Nucleus accumbens (tissue), 56 donors: Measurements from ENCODE around the gene PHKG2.
"Not testable (repeated sequence)": the region's sequence is repeated elsewhere in the genome, so short reads cannot be mapped to it uniquely, and the experiment has no call there.

ENCODE experiments used
- DNase-seq, 56 donors: peaks; one replicate each; lab custom pipeline; 2025; lab: John Stamatoyannopoulos, UW

PHKG2 gene, protein sequence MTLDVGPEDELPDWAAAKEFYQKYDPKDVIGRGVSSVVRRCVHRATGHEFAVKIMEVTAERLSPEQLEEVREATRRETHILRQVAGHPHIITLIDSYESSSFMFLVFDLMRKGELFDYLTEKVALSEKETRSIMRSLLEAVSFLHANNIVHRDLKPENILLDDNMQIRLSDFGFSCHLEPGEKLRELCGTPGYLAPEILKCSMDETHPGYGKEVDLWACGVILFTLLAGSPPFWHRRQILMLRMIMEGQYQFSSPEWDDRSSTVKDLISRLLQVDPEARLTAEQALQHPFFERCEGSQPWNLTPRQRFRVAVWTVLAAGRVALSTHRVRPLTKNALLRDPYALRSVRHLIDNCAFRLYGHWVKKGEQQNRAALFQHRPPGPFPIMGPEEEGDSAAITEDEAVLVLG

DNA sequence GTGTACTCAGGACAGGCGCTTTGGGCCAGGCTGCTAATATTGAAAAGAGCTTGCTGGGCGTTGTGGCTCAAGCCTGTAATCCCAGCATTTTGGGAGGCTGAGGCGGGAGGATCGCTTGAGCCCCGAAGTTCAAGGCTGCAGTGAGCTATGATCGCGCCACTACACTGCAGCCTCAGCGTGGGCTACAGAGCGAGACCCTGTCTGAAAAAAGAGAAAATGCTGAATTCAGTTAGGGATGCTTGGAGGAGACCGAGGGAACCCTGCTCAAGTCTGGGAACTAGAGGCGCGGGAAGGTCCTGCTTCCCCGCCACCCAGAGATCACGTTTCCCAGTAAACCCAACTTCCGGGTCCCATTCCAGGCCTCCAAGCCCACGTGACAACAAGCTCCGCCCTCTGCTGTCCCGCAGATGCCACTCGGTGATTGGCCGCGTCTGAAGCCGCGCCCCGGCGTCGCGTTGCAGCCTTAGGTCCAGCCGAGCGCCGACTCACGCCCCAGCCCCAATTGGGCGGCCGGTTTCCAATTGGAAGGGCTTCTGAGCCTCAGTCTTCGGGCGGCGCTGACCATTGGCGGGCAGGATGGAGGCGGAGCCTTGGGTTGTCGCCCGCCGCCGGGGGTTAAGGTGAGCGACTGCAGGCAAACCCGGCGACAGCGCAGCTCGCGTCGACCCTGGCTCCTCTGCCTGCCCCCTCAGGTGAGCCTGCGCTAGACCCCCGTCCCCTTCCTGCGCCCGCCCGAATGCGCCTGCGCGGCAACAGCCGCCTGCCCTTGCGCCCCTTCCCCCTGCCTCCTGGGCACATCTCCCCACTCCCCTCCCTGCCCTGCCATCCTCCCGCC is at the start of gene PHKG2:
TSS of gene PHKG2 (plus strand) at position 627 of the 835 bp plus-strand sequence. CDS start 396 bp downstream, outside the sequence.
- DNase-seq: peak; percentile 86 to 99 (median 98)

DNA sequence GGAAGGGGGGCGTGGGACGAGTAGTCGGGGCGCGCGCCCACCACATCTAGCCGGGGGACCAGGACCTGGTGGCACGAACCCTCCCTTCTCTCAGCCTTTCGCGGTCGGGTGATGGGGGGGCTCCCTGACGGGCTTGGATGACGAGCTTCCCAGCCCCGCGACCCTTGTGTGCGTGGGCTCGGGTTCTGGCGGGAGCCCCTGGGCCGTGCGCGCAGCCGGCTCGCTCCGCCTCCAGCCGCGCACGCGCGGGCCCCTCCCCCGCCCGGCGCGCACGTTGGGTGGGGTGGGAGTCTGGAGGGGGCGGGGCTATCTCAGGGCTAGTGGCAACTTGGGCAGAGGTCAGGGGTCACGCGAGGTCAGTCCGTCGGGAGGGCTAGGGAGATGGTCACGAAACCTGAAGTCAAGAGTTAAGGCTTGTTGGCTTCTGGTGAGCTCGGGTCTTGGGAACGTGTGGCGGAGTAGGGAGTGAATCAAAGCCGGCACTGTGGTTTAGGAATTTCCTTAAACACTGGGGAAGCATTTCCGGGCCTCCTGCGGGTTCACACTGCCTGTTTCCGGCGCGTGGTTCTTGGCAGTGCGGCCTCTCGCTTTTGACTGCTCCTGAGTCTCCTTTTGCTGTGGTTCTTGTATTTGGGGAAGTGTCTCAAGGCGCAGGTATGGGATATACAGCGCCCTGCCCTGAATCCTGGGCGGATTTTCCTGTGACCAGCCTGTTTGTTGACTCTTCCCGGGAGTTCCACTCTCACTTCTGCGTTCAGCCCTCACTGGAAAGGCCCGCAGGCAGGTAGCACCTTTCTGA is 49.2 kb upstream of the PHKG2 start, which contains the start of gene SRCAP:
TSS of gene SRCAP (plus strand) at position 356 of the 799 bp plus-strand sequence. CDS start 1,654 bp downstream, outside the sequence.
- DNase-seq: peak in 55 of 56 donors; percentile 32 to 90 (median 74)

DNA sequence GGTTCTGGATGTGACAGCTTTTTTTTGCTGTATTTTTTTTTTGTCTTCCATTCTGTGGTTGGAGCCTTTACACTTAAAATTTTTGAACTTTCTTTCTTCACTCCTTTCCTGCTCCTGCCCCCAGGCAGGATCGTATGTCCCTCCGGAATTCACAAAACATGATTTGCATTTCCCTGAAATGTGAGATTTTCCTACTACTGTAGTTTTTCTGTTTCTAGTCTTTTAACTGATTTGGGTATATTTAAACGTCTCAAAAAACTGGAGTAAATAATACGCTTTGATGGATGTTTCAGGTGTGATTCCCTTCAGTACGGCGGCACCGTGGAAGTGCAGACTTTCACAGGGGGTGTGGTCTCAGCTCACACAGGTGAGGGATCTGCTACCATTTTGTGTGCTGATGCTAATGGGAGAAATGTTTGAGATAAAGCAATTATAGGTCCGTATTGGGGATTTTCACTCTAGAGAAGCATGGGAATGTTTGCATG is 48.6 kb upstream of the PHKG2 start:
- DNase-seq: no peak

DNA sequence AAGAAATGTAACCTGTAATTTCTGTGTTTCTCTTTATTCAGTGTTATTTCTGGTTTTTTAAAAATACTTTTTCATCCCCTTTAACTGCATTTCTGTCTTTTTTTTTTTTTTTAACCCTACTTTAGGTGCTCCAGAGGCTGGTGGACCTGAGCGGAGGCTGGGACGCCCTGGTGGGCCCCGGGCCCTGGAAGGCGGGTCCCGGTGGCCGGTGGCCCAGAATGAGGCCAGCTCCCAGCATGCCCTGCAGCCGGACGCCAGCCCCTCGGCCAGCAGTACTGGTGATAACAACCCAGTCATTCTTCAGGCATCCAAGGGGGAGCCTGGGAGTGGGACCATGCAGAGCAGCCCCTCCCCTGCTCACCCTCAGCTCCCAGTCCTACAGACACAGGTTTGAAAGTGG is 47.7 kb upstream of the PHKG2 start:
- DNase-seq: peak in 3 of 56 donors; percentile 8 to 23 (median 16)

DNA sequence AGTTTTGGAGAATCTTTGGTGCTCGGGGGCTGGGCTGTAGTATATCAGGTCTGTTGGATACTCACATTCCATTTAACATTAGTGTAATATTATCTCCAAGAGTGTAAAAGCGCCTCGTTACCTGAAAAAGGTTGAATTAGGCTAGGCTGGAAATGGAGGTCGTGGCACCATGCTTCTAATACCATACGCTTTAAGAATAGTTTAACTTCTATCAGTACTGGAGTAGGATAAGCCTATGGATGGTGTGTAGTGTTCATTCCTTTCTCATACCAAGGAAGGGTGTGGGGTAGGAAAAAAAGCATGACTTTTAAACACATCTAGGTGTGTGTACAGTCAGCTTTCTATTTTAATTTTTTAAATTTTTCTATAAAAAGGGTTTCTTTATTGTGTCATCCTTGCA is 47.3 kb upstream of the PHKG2 start:
- DNase-seq: no peak

DNA sequence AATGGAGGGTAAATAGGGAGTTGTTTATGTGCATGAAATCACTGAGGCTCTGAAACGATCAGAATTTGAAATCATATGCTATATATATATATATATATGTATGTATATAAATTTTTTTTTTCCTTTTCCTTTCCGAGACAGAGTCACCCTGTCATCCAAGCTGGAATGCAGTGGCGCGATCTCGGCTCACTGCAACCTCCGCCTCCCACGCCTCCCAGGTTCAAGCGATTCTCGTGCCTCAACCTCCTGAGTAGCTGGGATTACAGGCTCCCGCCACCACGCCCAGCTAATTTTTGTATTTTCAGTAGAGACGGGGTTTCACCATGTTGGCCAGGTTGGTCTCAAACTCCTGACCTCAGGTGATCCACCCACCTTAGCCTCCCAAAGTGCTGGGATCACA is 45.2 kb upstream of the PHKG2 start:
- DNase-seq: not testable (repeated sequence)

DNA sequence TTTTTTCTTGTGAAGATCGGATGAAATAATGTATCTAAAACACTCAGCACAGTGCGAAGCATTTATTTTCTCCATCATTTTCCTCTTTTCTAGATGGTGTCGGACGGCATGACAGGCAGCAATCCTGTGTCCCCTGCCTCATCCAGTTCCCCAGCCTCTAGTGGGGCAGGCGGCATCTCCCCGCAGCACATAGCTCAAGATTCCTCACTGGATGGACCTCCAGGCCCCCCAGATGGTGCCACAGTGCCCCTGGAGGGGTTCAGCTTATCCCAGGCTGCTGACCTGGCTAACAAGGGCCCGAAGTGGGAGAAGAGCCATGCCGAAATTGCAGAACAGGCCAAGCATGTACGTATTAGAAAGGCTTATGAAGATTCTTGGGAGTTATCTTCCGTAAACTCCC is 44.3 kb upstream of the PHKG2 start:
- no peak for DNase-seq

DNA sequence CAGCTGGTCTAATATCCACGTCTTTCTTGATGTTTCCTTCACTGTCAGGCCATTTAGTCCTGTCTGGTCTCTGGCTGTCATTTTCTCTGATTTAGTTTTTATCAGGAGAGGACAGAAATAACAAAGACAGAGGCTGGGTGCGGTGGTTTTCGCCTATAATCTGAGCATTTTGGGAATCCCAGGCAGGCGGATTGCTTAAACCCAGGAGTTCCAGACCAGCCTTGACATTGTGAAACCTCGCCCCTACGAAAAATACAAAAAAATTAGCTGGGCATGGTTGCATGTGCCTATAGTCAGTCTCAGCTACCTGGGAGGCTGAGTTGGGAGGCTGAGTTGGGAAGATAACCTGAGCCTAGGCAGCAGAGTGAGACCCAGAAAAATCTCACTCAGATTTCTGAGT is 42.2 kb upstream of the PHKG2 start:
- DNase-seq: no peak

DNA sequence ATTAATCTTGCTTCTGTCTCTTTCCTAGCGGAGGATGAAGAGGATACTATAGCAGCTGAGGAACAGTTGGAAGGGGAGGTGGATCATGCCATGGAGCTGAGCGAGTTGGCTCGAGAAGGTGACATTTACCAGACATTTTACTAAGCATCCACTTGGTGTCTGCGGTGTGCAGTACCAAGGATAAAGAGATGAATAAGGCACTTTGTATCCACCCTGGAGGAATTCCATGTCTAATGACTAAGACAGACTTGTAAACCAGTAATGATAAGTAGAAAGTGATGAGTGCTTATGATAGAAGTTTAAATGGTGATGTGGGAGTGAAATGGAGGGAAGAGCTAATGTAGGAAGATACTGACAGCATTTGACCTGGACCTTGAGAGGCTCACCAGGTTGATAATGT is 37.3 kb upstream of the PHKG2 start:
- DNase-seq: no peak

DNA sequence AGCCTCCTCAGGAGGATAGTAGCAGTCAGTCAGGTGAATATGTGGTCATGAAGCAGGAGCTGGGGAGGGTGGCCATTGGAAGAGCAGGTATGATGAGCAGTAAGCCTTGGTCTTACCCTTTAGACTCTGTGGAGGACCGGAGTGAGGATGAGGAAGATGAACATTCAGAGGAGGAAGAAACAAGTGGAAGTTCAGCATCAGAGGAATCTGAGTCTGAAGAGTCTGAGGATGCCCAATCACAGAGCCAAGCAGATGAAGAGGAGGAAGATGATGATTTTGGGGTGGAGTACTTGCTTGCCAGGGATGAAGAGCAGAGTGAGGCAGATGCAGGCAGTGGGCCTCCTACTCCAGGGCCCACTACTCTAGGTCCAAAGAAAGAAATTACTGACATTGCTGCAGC is 36.5 kb upstream of the PHKG2 start:
- DNase-seq: no peak

DNA sequence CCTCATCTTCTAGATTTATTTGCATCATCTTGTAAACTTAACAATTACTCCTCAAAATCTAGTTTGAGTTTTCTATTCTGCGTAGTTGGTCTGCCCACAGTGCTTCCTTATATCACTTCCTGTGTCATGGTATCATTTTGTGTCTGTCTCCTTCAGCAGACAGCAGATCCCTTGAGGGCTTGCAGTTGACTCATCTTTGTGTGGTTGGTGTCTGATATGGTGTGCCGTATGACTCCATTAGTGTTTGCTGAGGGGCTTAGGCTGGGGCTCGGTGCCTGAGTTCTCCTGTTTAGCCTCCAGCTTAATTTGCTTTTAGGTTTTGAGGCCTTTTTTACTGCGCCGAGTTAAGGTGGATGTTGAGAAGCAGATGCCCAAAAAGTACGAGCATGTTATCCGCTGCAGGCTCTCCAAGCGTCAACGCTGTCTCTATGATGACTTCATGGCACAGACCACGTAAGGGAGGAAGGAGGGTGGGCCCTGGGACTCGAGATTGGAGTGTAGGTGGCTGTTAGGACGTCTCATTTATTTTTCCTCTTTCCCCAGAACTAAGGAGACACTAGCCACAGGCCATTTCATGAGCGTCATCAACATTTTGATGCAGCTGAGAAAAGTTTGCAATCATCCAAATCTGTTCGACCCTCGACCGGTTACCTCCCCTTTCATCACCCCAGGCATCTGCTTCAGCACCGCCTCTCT is 32.3 kb upstream of the PHKG2 start:
- DNase-seq: no peak

DNA sequence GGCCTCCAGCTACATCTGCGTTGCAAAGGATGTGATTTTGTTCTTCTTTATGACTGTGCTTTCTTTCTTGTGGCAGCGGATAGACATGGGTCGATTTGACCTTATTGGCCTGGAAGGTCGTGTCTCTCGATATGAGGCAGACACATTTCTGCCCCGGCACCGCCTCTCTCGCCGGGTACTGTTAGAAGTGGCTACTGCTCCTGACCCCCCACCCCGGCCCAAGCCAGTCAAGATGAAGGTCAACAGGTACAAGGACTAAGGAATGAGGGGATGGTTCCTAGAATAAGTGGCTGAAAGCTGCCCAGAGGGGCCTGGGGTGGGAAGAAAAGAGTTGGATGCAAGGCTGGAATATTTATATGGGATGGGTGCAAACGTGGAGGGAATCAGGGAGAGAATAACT is 28.1 kb upstream of the PHKG2 start:
- DNase-seq: no peak

DNA sequence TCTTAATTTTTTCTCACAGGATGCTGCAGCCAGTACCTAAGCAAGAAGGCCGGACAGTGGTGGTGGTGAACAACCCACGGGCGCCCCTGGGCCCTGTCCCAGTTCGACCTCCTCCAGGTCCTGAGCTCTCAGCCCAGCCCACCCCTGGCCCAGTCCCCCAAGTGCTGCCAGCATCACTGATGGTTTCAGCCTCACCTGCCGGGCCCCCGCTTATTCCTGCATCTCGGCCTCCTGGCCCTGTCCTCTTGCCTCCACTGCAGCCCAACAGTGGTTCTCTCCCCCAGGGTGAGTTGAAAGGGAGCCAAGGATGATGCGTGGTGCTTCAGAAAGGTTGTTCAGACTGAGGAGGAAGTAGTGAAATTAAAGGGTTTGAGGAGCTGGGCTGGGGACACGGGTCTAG is 27.5 kb upstream of the PHKG2 start:
- no peak for DNase-seq

DNA sequence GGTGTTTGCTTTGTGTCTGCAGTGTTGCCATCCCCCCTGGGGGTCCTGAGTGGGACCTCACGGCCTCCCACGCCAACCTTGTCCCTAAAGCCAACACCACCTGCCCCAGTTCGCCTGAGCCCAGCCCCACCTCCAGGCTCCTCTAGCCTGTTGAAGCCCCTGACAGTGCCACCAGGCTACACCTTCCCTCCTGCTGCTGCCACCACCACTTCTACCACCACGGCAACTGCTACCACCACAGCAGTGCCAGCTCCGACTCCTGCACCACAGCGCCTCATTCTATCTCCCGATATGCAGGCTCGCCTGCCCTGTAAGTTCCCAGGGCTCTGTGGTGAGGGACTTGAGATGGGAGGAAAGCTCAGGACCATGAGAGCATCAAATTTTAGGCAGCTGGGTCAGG is 27.1 kb upstream of the PHKG2 start:
- DNase-seq: no peak

DNA sequence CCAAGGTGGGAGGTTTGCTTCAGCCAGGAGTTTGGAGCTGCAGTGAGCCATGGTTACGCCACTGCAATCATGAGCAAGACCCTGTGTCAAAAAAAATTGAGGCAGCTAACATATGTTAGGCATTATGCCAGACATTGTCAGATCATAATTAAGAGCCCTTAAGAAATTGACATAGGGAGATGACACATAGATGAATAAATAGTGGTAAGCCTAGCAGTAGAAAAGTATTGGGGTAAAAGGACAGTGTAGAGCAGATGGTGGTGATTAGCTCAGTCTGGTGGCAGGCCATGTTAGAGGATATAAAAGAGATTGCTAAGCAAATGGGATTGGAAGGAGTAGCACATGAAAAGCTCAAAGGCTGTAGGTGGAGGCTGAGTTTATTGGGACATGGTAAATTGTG is 26.6 kb upstream of the PHKG2 start:
- no peak for DNase-seq

DNA sequence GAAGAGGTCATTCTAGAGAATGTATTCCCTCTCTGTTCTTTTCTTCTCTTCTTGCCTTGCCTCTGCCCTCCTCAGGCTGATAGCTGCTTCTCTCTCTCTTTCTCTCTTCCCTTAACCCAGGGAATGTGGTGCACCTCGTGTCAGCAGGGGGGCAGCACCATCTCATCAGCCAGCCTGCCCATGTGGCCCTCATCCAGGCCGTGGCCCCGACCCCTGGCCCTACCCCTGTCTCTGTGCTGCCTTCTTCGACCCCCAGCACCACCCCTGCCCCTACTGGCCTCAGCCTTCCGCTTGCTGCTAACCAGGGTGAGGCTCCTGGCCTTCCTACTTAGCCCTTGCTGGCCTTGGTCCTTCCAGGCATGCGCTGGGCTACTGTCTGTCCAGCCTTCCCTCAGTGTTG is 25.8 kb upstream of the PHKG2 start:
- no peak for DNase-seq

DNA sequence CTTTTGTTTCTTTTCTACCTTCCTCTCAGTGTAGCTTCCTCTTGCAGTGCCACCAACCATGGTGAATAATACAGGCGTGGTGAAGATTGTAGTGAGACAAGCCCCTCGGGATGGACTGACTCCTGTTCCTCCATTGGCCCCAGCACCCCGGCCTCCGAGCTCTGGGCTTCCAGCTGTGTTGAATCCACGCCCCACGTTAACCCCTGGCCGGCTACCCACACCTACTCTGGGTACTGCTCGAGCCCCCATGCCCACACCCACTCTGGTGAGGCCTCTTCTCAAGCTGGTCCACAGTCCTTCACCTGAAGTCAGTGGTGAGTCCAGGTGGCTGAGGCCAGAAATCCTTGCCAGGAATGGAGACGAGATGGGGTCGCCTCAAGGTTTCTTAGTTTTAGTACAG is 25.3 kb upstream of the PHKG2 start:
- DNase-seq: no peak

DNA sequence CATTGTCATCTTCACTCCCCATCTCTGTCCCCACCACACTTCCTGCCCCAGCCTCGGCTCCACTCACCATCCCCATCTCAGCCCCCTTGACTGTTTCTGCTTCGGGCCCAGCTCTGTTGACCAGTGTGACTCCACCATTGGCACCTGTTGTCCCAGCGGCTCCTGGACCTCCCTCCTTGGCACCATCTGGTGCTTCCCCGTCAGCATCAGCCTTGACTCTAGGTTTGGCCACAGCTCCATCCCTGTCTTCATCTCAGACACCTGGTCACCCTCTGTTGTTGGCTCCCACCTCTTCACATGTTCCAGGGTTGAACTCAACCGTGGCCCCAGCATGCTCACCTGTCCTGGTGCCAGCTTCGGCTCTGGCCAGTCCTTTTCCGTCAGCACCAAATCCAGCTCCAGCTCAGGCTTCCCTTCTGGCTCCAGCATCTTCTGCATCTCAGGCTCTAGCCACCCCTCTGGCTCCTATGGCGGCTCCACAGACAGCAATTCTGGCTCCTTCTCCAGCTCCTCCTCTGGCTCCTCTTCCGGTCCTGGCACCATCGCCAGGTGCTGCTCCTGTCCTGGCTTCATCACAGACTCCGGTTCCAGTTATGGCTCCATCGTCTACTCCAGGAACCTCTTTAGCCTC is 24.4 kb upstream of the PHKG2 start:
- DNase-seq: no peak

DNA sequence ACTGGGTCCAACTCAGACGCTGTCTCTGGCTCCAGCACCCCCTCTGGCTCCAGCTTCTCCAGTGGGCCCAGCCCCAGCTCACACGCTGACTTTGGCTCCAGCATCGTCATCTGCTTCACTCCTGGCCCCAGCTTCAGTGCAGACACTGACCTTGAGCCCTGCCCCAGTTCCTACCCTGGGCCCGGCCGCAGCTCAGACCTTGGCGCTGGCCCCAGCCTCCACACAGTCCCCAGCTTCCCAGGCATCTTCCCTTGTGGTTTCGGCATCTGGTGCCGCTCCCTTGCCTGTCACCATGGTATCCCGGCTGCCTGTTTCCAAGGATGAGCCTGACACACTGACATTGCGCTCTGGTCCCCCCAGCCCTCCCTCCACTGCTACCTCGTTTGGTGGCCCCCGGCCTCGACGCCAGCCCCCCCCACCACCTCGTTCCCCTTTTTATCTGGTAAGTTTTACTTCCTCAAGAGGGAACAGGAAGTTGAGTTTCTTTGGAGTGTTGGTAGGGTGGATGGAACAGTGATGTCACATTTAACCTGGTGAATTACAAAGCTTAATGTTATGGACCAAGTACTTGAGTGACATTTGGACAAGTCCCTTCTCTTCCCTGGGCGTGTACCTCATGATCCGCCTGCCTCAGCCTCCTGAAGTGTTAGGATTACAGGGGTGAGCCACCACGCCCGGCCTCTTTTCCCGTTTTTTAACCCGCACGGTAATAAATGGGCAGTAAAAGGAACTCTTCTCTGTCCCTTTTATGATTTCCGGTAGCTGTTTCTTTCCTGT is 23.4 kb upstream of the PHKG2 start:
- DNase-seq: peak in 4 of 56 donors; percentile 1 to 19 (median 8)
